Measurements from ENCODE around the gene RGS12.

The RGS12 gene

DNA sequence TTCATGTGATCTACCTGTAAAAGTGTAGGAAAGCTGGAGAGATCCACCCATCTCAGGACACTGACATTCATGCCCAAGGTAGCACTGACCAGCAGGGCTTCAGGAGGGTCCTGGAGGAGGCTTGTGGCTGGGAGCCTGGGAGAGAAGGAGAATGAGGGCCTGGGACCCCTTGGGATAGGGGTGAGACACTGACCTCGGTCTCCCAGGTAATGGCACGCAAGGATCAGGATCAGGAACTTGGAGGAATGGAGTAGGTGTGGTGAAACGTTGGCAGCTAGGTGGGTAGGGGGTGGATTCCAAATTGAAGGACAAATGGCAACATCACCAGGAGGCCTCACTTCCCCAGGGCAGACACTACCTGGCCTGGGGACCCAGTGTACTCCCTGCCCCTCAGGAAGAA lies 12.4 kb upstream of the RGS12 start:
- no peak for DNase-seq

DNA sequence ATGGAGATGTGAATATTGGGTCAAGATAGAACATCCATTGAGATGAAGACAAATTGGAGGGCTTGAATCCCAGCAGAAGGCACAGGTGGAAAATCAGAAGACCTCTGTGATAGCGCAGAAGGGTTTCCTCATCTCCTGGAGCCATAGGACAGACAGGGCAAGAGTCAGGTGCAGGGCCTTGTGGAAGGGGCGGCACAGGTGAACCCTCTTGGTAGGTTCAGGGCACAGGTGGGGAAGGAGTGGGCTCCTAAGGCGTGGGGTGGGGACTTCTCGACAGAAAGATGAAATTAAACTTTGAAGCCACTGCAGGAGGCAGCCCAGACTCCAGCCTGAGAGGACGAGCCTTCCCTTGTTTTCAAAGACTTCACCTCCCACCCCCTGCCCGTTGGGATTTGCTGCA lies 9.3 kb upstream of the RGS12 start:
- DNase-seq = no peak

DNA sequence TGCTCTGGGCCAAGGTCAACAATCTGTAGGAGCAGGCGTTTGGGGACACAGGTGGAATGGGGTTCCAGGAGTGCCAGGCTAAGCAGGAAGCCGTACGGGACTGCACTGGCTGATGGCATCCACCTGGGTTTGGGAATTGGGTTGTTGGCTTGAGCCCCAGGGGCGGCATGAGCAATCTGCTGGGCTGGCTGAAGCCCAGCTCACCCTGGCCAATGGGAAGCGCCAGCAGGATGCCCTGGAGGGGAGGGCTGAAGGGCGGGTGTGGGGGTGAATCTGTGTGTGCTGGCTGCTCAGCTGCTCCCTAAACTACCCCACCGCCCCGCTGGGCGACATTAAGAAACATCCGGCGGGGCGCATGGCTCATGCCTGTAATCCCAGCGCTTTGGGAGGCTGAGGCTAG lies 8.9 kb upstream of the RGS12 start:
- DNase-seq = no peak

DNA sequence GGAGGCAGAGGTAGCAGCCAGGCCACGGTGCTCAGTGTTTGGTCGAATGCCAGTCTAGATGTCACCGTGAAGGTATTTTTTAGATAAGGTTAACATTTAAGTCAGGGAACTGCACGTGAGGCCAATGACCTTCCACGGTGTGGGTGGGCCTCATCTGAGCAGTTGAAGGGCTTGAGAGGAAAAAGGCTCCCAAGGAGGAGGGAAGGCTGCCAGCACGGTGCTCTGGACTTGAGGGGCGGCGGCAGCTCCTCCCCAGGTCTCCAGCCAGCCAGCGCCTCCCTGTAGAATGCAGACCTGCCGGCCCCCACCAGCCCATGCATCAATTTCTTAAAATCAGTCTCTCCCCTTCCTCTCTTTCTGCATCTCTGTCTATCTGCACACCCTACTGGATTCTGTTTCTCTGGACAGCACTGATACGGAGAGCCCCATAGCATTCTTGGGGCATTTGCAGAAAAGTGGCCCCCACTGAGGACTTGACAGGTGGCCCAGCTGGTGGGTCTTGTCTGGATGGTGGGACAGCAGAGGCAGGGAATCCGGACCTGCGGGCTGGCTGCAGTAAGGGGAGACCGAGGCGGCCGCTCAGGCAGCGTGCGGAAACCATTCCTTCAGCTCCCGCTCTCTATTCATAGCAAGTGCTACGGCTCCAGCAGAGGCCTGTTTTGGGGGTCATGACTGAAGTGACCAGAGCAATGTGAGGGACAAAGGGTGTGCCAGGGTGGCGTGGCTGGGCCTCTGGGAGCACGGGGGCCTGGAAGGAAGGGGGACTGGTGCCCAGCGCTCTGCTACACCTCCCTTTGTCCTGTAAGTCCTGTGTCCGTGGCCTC lies 7.9 kb upstream of the RGS12 start:
- no peak for DNase-seq

DNA sequence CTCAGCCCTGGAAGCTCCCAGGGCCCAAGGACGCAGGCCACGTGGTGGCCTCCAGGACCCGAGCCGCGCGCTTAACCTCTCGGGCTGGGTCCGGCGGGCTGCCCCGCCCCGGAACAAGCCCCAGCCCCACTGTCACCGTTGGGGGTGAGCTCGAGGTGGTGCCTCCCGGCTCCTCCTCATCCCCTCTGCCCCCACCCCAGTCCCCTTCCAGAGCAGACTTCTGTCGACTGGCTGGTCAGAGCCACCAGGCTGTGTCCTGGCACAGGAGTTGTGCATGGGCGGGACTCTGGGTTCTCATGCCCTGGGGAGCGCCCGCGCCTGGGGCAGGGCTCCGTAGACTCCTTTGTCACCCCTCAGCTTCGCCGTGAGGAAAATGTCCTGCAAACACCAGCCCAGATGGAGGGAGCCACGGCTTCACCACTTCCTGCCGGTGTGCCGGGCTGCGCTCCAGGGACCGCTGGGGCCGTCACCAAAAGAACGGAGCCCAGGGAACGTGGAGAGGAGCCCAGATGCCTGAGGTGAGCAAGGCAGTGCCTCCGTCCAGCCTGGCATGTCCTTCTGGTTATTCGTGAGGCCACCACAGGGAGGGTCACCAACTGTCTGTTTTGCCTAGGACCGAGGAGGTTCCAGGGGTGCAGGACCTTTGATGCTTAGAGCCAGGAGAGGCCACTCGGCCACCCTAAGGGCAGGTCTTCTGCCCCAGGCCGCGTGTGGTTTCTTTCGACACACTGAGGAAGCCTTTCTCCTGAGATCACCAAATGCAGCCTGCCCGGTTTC lies 7.1 kb upstream of the RGS12 start:
- DNase-seq = no peak

DNA sequence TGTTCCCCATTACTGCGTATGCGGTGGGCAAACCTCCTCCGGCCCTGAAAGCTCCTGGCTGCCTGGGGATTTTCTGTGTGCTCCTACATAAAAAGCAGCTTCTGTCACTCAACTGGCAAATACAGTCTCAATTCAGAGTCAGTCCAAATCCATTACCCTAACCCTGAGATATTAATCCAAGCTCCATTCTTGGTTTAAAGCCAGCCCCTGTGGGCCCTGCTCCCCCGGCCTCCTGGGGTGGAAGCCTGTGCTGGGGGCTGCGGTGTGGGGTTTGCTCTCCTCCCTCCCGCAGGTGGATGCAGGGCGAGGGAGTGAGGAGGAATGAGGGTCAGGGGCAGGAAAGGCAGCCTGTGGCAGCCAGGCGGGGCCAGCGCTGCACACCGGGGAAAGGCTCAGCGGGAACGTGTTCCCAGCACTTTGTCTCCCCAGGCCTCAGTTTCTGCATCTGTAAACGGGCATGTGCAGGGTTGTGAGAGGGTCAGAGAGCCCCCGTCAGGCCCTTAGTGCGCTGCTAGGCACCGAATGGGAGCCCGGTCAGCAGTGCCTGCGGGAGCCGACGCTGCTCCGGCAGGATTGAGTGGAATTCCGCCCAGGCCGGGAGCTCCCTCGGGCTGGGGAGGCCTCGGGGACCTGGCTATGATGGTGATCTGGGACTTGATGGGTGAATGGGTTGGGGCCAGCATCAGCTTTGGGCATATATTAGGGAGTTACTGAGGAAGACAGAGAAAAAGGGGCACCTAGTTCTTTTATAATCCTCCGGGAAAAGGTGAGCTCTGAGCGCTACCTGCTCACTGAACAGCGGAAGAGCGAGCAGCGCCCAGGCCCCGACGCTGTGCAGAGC lies 6.3 kb upstream of the RGS12 start:
- DNase-seq = no peak

DNA sequence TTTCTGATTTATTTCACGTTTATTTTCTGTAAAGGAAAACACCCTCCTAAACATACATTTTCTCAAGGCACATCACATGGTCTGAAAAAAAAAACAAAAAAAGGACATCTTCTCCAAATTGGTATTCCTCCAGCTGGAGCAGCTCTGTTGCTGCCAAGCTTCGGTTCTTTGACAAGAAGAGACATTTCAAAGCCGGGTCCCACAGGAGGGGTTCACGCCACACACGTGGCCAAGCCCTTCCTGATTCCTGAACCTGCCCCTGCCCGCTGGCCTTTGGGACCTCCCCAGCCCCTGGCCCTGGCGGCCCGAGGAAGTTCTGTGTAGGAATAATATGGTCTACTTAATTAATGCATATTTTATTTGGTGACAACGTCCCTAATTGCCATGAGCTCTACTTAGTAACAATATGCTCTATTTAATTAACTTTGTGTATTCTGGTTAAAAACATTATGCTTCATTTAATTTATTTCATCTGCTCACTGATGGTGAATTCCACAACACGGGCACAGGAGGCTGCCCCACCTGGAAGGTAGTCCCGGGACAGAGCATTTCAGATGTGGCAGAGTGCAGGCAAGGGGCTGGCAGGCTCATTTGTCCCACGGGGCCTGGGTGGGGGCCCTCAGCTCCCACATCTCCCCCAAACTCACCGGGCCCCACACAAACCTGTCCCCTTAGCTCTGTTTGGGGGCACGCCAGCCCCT lies 5.4 kb upstream of the RGS12 start:
- no peak for DNase-seq

DNA sequence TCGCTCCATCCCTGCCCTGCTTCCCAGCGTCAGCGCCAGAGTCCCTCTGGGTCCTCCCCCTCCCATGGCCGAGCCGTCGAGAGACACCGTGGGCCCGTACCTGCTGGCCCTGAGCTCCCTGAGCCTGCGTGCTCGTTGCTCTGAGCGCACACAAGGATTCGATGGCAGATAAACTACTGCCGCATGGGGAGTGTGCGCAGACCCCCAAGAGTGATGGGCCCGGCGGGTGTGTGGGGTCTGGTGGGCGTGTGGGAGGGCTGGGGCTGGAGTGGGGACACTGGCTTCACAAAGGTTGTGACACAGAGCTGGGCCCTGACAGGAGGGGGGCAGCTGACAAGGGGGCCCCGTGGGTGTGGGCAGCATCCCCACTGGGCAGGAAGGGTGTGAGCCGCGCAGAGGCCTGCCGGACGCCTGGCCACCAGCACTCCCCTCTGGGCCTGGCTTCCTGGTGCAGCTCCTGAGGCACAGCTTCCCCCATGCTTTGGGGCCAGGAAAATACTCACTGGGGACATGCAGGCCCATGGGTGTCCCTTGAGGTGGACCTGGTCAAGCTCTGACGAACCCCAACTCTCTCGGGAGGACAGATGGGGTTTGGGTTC lies 4.8 kb upstream of the RGS12 start:
- DNase-seq = no peak

DNA sequence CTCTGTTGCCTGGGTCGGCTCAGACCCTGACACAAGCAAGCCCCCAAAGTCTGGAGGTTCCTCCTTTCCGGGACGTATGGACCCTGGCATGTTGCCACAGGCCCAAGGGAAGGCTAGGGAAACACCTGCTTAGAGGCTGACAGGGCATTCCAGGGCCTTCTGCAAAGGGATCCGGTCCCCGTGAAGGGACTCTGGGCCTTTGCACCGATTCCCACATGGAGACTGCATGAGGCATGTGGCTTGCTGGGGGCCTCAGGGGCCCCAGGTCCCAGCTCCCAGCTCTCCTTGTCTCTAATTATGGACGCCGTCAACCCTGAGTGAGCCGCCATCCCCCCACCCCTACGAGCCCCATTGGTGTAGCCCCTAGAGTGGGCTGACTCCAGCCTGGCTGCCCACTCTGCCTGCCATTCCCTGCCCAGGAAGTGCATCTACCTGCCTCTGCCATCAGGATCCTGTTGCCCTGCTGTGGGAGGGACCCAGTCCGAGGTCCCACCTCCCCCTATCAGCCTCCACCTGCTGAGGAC lies 4.2 kb upstream of the RGS12 start:
- no peak for DNase-seq

DNA sequence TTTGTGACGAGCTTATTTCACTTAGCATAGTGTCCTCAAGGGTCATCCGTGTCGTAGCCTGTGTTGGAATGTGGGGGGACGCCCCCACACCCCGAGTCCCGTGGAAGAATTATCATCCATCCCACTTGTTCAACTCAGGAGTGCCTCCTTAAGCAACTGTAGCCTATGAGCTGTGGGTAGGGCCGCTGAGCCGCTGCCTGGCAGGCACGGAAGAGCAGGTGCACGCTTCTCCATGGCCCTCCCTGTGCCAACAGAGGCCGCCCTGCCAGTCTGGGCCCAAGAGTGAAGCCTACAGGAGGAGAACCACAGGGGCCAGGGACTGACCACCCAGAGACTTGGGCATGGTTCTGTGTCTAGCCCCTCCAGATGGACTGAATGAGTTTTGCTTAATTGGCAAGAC lies 2.3 kb upstream of the RGS12 start:
- DNase-seq = no peak

DNA sequence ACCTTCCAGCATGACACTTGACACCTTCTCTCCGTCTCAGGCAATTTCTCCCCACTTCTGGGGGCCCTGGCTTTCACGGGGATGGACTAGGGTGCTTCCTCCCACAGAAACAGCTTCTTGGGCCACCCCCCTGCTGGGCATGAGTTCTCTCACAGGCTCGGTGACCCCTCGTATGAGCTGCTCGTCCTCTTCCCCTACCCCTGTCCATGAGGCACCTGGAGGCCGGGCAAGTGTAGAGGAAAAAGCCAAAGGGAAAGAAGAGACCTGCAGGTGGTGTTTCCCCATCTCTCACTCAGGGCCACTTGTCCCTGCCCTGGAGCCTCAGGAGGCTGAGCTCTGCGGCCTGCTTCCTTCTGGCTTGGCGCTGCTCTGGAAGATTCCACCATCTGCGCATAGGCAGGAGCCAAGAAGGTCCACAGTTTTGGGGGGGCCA lies 1.9 kb upstream of the RGS12 start:
- no peak for DNase-seq

DNA sequence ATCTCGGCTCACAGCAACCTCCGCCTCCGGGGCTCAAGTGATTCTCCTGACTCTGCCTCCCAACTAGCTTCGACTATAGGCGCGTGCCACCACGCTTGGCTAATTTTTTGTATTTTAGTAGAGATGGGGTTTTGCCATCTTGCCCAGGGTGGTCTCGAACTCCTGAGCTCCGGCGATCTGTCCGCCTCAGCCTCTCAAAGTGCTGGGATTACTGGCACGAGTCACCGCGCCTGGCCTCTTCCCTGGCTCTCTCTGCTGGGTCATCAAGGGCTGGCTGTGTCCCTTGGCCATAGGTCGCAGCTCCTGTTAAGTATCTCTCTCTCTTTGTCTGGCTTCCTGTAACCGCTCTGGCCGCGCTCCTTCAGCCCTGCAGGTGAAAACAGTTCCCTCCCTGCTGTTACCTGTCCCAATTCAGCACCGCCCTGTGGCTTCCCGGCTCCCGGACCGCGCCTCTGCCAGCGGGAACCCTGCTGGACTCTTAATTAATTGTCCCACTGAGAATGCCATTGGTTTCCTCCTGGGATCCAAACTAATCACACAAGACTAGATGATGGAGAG lies 1.3 kb upstream of the RGS12 start:
- DNase-seq = no peak

DNA sequence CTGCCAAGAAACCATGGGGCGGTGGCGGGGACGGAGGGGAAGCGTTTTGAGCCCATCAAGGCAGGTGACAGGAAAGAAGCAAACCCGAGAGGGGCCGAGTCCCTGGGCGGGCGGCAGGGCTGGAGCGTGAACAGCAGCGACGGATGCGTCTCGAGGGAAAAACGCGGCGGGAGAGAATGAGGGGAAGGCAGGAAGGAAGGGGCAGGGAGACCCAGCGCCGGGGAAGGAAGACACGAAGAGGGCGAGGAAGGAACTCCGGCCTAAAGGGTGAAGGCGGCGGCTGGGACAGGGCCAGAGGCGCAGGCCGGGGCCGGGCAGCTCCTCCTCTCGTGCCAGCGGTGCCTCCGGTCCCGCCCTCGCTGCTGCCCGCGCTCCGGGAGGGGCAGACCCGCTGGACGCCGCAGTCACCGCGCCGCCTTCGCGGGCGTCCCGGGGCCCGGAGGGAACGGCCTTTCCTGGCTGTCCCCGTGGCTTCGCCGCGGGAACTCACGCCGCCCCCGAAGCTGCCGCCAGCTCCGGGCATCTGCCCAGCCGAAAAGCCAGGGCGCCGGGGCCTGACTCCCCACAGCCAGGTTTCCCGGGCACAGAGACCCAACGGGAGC lies 751 bp upstream of the RGS12 start:
- peak; percentile 19 for DNase-seq

DNA sequence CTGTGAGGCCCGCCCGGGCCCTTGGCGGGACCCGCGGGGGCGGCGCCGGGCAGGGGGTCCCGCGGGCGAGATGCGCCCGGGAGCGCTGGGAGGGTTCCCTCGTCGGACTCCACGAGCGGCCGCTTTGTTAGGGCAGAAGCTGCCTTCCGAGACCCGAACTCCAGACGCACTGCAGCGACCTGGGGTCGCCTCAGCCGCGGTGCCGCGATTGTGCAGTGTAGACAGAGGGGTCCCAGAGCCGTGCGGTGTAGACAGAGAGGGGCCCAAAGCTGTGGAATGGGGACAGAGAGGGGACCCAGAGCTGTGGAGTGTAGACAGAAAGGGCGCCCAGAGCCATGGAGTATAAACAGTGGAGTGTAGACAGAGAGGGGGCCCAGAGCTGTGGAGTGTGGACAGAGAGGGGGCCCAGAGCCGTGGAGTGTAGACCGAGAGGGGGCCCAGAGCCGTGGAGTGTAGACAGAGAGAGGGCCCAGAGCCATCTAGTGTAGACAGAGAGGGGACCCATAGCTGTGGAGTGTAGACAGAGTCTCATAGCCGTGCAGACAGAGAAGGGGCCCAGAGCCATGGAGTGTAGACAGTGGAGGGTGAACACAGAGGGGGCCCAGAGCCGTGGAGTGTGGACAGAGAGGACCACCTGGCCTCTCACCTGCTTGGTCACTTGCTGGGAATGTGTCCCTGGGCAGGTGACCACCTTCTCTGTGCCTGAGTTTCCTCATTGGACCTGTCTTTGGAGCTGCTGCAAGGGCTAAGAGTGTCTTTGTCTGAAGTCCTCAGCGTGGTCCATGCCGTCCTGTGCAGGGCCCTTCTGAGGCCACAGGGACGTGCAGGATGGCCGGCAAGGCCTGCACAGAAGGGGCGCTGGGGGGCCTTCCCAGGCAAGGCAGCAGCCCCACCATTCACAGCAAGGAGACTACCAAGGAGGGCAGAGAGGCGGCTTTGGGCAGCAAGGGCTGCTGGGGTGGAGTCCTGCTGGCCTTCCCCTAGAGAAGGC lies 875 bp downstream of the RGS12 start:
- peak; percentile 17 for DNase-seq

DNA sequence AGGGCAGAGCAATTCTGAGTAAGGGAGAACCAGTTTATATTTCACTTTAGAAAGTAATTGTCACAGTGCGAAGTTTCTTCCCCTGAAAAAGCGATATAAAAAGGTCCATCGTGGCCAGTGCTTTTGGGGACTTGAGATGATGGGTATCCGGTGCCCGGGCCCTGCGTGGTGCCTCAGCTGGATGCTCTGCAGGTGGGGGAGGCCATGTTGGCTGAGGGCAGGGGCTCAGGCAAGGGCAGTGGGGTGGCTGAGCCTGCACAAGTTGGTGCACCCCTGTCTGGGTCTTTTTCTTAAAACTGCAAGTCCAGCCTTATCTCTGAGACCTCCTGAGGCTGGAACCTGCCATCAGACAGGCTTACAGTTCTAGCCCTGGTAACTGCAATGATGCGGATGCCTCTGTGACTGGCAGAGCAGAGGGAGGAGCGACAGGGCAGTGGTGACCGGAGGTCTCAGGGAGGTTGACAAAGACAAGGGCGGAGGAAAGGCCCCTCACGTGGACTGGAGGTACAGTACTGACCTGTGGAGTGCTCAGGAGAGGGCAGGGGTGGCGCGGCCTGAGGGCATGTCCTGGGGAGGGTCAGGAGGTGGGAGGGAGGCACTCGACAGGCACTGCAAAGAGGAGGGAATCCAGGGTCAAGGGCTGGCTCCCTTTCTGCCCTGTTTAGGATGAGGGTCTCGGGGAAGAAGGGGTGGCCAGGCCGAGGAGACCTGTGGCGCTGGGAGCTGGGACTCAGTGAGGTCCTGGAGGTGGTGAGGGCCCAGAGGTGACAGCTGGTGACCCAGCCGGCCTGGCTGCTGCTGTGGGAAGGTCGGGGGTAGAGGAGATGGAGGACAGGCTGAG lies 1.8 kb downstream of the RGS12 start:
- no peak for DNase-seq

DNA sequence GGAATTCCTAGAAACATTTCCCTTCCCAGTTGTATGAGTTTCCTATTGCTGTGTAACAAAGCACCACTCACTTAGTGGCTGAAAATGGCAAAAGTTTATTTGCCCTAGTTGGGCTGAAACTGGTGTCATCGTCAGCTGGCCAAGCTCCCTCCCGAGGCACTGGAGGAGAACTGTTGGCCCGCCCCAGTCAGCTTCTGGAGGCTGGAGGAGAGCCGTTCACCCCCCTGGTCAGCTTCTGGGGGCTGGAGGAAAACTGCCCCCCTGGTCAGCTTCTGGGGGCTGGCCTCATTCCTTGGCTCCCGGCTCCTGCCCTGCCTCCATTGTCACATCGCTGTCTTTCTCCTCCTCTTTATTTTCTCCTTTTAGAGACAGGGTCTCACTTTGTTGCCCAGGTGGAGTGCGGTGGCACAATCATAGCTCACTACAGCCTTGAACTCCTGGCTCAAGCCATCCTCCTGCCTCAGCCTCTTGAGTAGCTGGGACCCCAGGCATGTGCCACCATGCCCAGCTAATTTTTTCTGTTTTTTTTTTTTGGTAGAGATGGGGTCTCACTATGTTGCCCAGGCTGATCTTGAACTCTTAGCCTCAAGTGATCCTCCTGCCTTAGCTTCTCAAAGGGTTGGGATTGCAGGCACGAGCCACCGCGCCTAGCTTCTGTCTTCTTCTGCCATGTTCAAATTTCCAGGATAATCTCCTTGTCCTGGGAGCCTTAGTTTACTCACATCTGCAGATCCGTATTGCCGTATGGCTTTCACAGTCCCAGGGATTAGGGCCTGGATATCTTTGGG lies 3.2 kb downstream of the RGS12 start:
- no peak for DNase-seq

DNA sequence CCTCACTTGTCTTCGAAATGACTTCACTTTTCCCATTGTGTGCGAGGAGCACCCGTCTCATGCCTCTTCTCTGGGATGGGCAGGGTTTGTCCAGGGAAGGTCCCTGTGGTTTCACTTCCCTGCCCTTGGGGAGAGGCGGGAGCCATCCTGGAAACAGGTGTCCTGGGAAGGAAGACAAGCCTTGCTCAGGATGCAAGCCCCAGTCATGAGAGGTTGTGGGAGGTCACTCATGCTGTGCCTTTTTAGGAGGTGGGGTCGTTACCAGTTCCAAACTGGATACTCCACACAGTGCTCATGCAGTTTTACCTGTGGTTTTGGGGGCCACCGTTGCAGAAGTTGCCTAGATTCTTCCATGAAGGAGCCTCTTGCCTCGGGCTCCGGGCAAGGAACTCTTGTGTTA lies 3.8 kb downstream of the RGS12 start:
- no peak for DNase-seq

Measured in activated CD8-positive, alpha-beta memory T cell treated with anti-CD3 and anti-CD28 coated beads, Interleukin-2, amount 50 U/mL, for 4 hours (primary cell).